H1 (cell line): ENCODE data around the gene CBFB. TPM values are rescaled to one million over a fixed set of nuclear protein-coding genes. Genes with fewer than 3 reads are reported as not detected.

Experiments
- CTCF ChIA-PET: fragments of 300-600 bp; sonication (Branson Sonifier 250); formaldehyde crosslinking; loops from one replicate; lab custom pipeline; 2021; ENCODE audit not compliant: partially characterized antibody; lab: Charles Lee
- POLR2A ChIA-PET: fragments of 300-600 bp; sonication (Branson Sonifier 250); formaldehyde crosslinking; loops from one replicate; lab custom pipeline; 2021; ENCODE audit warnings: inconsistent platforms; ENCODE audit not compliant: partially characterized antibody; lab: Charles Lee
- DNase-seq, 2 experiments: peaks; one replicate each; pipeline versions ENCODE4 v3.0.0 to v3.0.0-alpha.2; 2010 to 2022; ENCODE audit warnings: low spot score in 2 of 2, low read depth in 1 of 2, mixed read lengths in 1 of 2
- FAIRE-seq: peaks from 2 replicates; lab custom pipeline; 2011; peaks lifted over from hg19 to GRCh38; lab: Jason Lieb, UNC
- H2AFZ ChIP-seq: 2 replicates; pipeline ENCODE4 v1.8.1; 2012; ENCODE audit warnings: low read length, inconsistent platforms
- H2AK5ac ChIP-seq: 2 replicates; pipeline ENCODE4 v1.6.1; 2013; ENCODE audit warnings: low read depth, low read length
- H2BK120ac ChIP-seq: replicated peaks from 2 replicates; pipeline ENCODE3; 2013; ENCODE audit warnings: low read depth, low read length, inconsistent platforms
- H2BK12ac ChIP-seq: 2 replicates; pipeline ENCODE4 v1.6.1; 2013; ENCODE audit warnings: low read depth, low read length
- H2BK15ac ChIP-seq: 2 replicates; pipeline ENCODE4 v1.6.1; 2013; ENCODE audit warnings: low read length
- H2BK20ac ChIP-seq: 2 replicates; pipeline ENCODE4 v1.6.1; 2013; ENCODE audit warnings: low read length
- H2BK5ac ChIP-seq: 2 replicates; pipeline ENCODE4 v1.6.1; 2013; ENCODE audit warnings: low read depth, low read length
- H3K14ac ChIP-seq: 2 replicates; pipeline ENCODE4 v1.6.1; 2013; ENCODE audit warnings: inconsistent platforms; ENCODE audit not compliant: insufficient read length
- H3K18ac ChIP-seq: 2 replicates; pipeline ENCODE4 v1.6.1; 2013; ENCODE audit warnings: low read length; ENCODE audit errors: extremely low read depth
- H3K23ac ChIP-seq: 2 replicates; pipeline ENCODE4 v1.6.1; 2013; ENCODE audit warnings: inconsistent platforms; ENCODE audit not compliant: insufficient read length
- H3K23me2 ChIP-seq: 2 replicates; pipeline ENCODE4 v1.6.1; 2013; ENCODE audit warnings: low read depth, low read length
- H3K27ac ChIP-seq: 2 replicates; pipeline ENCODE4 v1.6.1; 2011; ENCODE audit warnings: low read depth, low read length, inconsistent platforms
- H3K27me3 ChIP-seq, 4 experiments: replicated peaks in 1 of 4; 1 replicate in 1 of 4; 2 replicates in 3 of 4; pipeline versions ENCODE4 v1.6.1 to v1.8.1; 2011 to 2013; ENCODE audit warnings: low read length in 3 of 4, mild to moderate bottlenecking in 3 of 4, inconsistent platforms in 2 of 4, mixed read lengths in 2 of 4, moderate library complexity in 1 of 4; ENCODE audit not compliant: control insufficient read depth in 3 of 4, insufficient read depth in 3 of 4; ENCODE audit errors: extremely low read depth in 1 of 4
- H3K36me3 ChIP-seq, 4 experiments: 2 replicates each; pipeline versions ENCODE4 v1.6.1 to v1.8.1; 2011 to 2013; ENCODE audit warnings: mild to moderate bottlenecking in 4 of 4, low read length in 3 of 4, moderate library complexity in 2 of 4, control low read depth in 1 of 4, inconsistent platforms in 1 of 4; ENCODE audit not compliant: insufficient read depth in 4 of 4, control insufficient read depth in 2 of 4
- H3K4ac ChIP-seq: replicated peaks from 2 replicates; pipeline ENCODE3; 2013; ENCODE audit warnings: low read length, low read depth, mixed read lengths, inconsistent platforms; ENCODE audit not compliant: insufficient read length
- H3K4me1 ChIP-seq, 4 experiments: replicated peaks in 1 of 4; 1 replicate in 1 of 4; 2 replicates in 3 of 4; pipeline versions ENCODE4 v1.6.1 to v1.8.1; 2011 to 2013; ENCODE audit warnings: low read length in 3 of 4, inconsistent platforms in 2 of 4, mixed read lengths in 1 of 4; ENCODE audit not compliant: insufficient read depth in 4 of 4, control insufficient read depth in 3 of 4
- H3K4me2 ChIP-seq, 2 experiments: 2 replicates each; pipeline versions ENCODE4 v1.6.1 to v1.8.1; 2011 to 2013; ENCODE audit warnings: low read depth in 2 of 2, low read length in 2 of 2, control low read depth in 1 of 2, inconsistent platforms in 1 of 2, mild to moderate bottlenecking in 1 of 2; ENCODE audit not compliant: insufficient read depth in 1 of 2
- H3K4me3 ChIP-seq, 4 experiments: fragments of 200-600, 300-600 bp in 1 of 4; sonication (generic), shearing (Covaris generic), sonication (Bioruptor Twin) in 1 of 4; 2 replicates each; pipeline versions ENCODE4 v1.5.1 to v1.8.1; 2011 to 2016; ENCODE audit warnings: low read length in 4 of 4, low read depth in 3 of 4, control low read depth in 2 of 4, inconsistent platforms in 2 of 4, mild to moderate bottlenecking in 2 of 4, mixed read lengths in 1 of 4, moderate library complexity in 1 of 4; ENCODE audit not compliant: insufficient read depth in 2 of 4; ENCODE audit errors: extremely low read depth in 1 of 4
- H3K56ac ChIP-seq: replicated peaks from 2 replicates; pipeline ENCODE3; 2013; ENCODE audit warnings: low read depth, mild to moderate bottlenecking, mixed read lengths, low read length, inconsistent platforms; ENCODE audit not compliant: insufficient read length
- H3K79me1 ChIP-seq: 2 replicates; pipeline ENCODE4 v1.6.1; 2013; ENCODE audit warnings: low read depth, low read length, control low read depth
- H3K79me2 ChIP-seq, 2 experiments: 2 replicates each; pipeline versions ENCODE4 v1.6.1 to v1.8.1; 2012 to 2013; ENCODE audit warnings: low read length in 2 of 2, mild to moderate bottlenecking in 2 of 2, inconsistent platforms in 1 of 2; ENCODE audit not compliant: insufficient read depth in 2 of 2, control insufficient read depth in 1 of 2
- H3K9ac ChIP-seq, 4 experiments: replicated peaks in 1 of 4; 1 replicate in 1 of 4; 2 replicates in 3 of 4; pipeline versions ENCODE4 v1.6.1 to v1.8.1; 2011 to 2013; ENCODE audit warnings: low read depth in 3 of 4, low read length in 3 of 4, control low read depth in 2 of 4, mild to moderate bottlenecking in 2 of 4, moderate library complexity in 2 of 4, inconsistent platforms in 1 of 4; ENCODE audit errors: extremely low read depth in 1 of 4
- H3K9me3 ChIP-seq, 2 experiments: 2 replicates each; pipeline versions ENCODE4 v1.6.1 to v1.8.1; 2012 to 2013; ENCODE audit warnings: mild to moderate bottlenecking in 2 of 2, moderate library complexity in 2 of 2, control low read depth in 1 of 2, inconsistent platforms in 1 of 2, low read depth in 1 of 2, low read length in 1 of 2, mixed read lengths in 1 of 2; ENCODE audit not compliant: insufficient read depth in 2 of 2
- H4K20me1 ChIP-seq, 2 experiments: replicated peaks in 1 of 2; 2 replicates each; pipeline versions ENCODE3 to v1.8.1; 2011 to 2013; ENCODE audit warnings: inconsistent platforms in 2 of 2, low read length in 2 of 2, mild to moderate bottlenecking in 1 of 2; ENCODE audit not compliant: insufficient read depth in 2 of 2, control insufficient read depth in 1 of 2
- H4K5ac ChIP-seq: 2 replicates; pipeline ENCODE4 v1.6.1; 2013; ENCODE audit warnings: low read length, low read depth, mixed read lengths, inconsistent platforms; ENCODE audit not compliant: insufficient read length
- H4K8ac ChIP-seq: 2 replicates; pipeline ENCODE4 v1.8.0; 2013; ENCODE audit warnings: mild to moderate bottlenecking, moderate library complexity, low read length, inconsistent platforms; ENCODE audit not compliant: insufficient read depth; ENCODE audit errors: extremely low read depth
- H4K91ac ChIP-seq: replicated peaks from 2 replicates; pipeline ENCODE3; 2013; ENCODE audit warnings: low read length, mixed read lengths, inconsistent platforms; ENCODE audit not compliant: insufficient read length
- BRCA1 ChIP-seq: IDR thresholded peaks from 2 replicates; pipeline ENCODE4 v1.6.1; 2012; ENCODE audit warnings: low read depth, low read length, improper control_type of control experiment
- CEBPB ChIP-seq: IDR thresholded peaks from 2 replicates; pipeline ENCODE4 v1.6.1; 2012; ENCODE audit warnings: low read depth, low read length
- EP300 ChIP-seq, 2 experiments: IDR thresholded peaks; 1 replicate in 1 of 2; 2 replicates in 1 of 2; pipeline ENCODE4 v1.6.1; 2011 to 2012; ENCODE audit warnings: low read depth in 2 of 2, low read length in 2 of 2, mild to moderate bottlenecking in 2 of 2, borderline replicate concordance in 1 of 2, inconsistent platforms in 1 of 2, moderate library complexity in 1 of 2
- HDAC2 ChIP-seq, 2 experiments: fragments of 300-600 bp in 1 of 2; sonication (generic) in 1 of 2; IDR thresholded peaks; 2 replicates each; pipeline ENCODE4 v1.6.1; 2011 to 2012; ENCODE audit warnings: low read depth in 2 of 2, low read length in 2 of 2, mild to moderate bottlenecking in 2 of 2, moderate library complexity in 2 of 2, borderline replicate concordance in 1 of 2, inconsistent platforms in 1 of 2
- KDM4A ChIP-seq: IDR thresholded peaks from one replicate; pipeline ENCODE4 v1.7.1; 2012; ENCODE audit warnings: low read depth, mild to moderate bottlenecking, moderate library complexity, low read length, inconsistent platforms; ENCODE audit not compliant: severe bottlenecking
- MAFK ChIP-seq: IDR thresholded peaks from 2 replicates; pipeline ENCODE4 v1.6.1; 2012; ENCODE audit warnings: low read depth, mild to moderate bottlenecking, improper control_type of control experiment, low read length
- SIN3A ChIP-seq, 2 experiments: IDR thresholded peaks in 1 of 2; conservative IDR thresholded peaks in 1 of 2; 2 replicates each; pipeline ENCODE4 v1.6.1; 2011 to 2012; ENCODE audit warnings: low read length in 2 of 2, improper control_type of control experiment in 1 of 2, low read depth in 1 of 2, mild to moderate bottlenecking in 1 of 2
- SUZ12 ChIP-seq: fragments of 200-600 bp; sonication (generic); IDR thresholded peaks from 2 replicates; pipeline ENCODE4 v1.6.1; 2012; ENCODE audit warnings: mild to moderate bottlenecking, inconsistent platforms, low read length, moderate library complexity, mixed read lengths
- TAF1 ChIP-seq: IDR thresholded peaks from 2 replicates; pipeline ENCODE4 v1.6.1; 2011; ENCODE audit warnings: mild to moderate bottlenecking, low read depth, low read length
- TAF7 ChIP-seq: optimal IDR thresholded peaks from 2 replicates; pipeline ENCODE3; 2011; ENCODE audit warnings: low read depth, mild to moderate bottlenecking, inconsistent platforms, low read length, moderate library complexity, borderline replicate concordance
- WGBS, 2 experiments: shearing (Covaris generic) in 1 of 2; methylation state at CpG; one replicate each; pipeline versions ENCODE4 v1.1.6 to v1.1.7; 2013 to 2015; ENCODE audit warnings: low lambda C conversion rate in 2 of 2, mixed read lengths in 2 of 2, inconsistent platforms in 1 of 2, low coverage in 1 of 2, missing lambda C conversion rate in 1 of 2; ENCODE audit not compliant: insufficient replicate concordance in 2 of 2, insufficient coverage in 1 of 2, insufficient read length in 1 of 2; ENCODE audit errors: extremely low coverage in 1 of 2, missing lambda C conversion rate in 1 of 2; 5-methylcytosine and 5-hydroxymethylcytosine counted together
- polyA plus RNA-seq, 7 experiments: library from polyadenylated mRNA; depleted of rRNA in 3 of 7; stranded (reverse) in 5 of 7; unstranded in 2 of 7; fragments of >200 nt in 5 of 7; fragments of 200-250 nt in 2 of 7; gene quantifications; 1 replicate in 5 of 7; 2 replicates in 1 of 7; 4 replicates in 1 of 7; pipeline versions ENCODE4 v1.2.1 to v1.2.3, GENCODE V29; 2011 to 2013; ENCODE audit warnings: missing spikeins in 2 of 7, mixed read lengths in 2 of 7
- total RNA-seq: library from RNA; stranded (reverse); fragmentation: NEBNext Ultra II Directional; extraction: Animal tissue kit (Norgen Biotek cat#: 25700); gene quantifications from 2 replicates; pipeline ENCODE4 v1.2.1, GENCODE V29; 2021

CBFB gene
- total and polyA plus RNA-seq, 2 of the 8 experiments (the other 6 are each of a cell fraction or from before 2014, with no cell fraction given) = 11.5 to 31.6 TPM

DNA sequence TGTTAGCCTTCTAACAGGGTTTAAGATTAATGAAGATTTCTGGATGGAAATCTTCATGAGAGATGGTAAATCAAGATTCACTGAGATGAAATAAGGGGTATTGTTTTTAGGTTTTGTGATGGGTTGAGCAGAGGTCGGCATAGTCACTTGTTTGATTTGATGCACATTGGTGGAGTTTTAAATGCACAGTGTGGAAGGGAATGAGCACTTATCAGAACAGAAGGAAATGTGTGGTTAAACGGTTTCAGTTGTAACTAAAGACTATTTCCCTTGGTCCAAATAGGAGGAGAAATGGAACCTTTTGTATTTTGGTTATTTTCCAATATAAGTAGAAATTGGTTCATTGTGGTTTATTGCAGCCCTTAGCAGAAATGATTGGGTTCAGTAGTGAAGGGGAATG is 34.1 kb downstream of the CBFB start:
- no peak overlapping the region for H3K9ac ChIP-seq
- no peak overlapping the region for H4K91ac ChIP-seq
- H3K36me3 ChIP-seq = peaks cover 0 to 4% (median 1%) of the 10 kb centered on the region in 4 experiments; a peak in 3 of 8 replicates
- H2BK20ac ChIP-seq = no peak overlapping the region
- TF ChIP-seq TAF7 = no peak
- TF ChIP-seq HDAC2 (IDR thresholded peaks at IDR 0.05; ENCODE audit: borderline replicate concordance in 1 of 2, low read depth in 2 of 2, low read length in 2 of 2) = no peak
- no peak for TF ChIP-seq KDM4A
- TF ChIP-seq TAF1 = no peak
- no peak for TF ChIP-seq MAFK
- no peak for TF ChIP-seq SUZ12
- TF ChIP-seq BRCA1 = no peak
- no peak for TF ChIP-seq CEBPB
- TF ChIP-seq SIN3A (conservative IDR thresholded peaks at IDR 0.05 in 1 of 2, IDR thresholded peaks at IDR 0.05 in 1 of 2; ENCODE audit: low read depth in 1 of 2, low read length in 2 of 2) = no peak
- no peak for TF ChIP-seq EP300 (IDR thresholded peaks at IDR 0.05; ENCODE audit: borderline replicate concordance in 1 of 2, low read depth in 2 of 2, low read length in 2 of 2)
- H2AFZ ChIP-seq = no peak overlapping the region
- H3K9me3 ChIP-seq = no peaks in the 10 kb centered on the region
- no peak overlapping the region for H3K56ac ChIP-seq
- H3K79me1 ChIP-seq = no peaks in the 10 kb centered on the region
- DNase-seq (no peak), FAIRE-seq (no peak)
- H3K27me3 ChIP-seq = no peaks in the 10 kb centered on the region
- no peak overlapping the region for H3K23ac ChIP-seq
- H4K20me1 ChIP-seq = no peaks in the 10 kb centered on the region
- no peak overlapping the region for H2BK12ac ChIP-seq
- POLR2A ChIA-PET = no interaction called here
- H3K79me2 ChIP-seq = no peaks in the 10 kb centered on the region; a peak in 1 of 4 replicates
- no peak overlapping the region for H3K4me2 ChIP-seq
- H3K14ac ChIP-seq = no peak overlapping the region
- no peak overlapping the region for H3K4me3 ChIP-seq
- no peaks in the 10 kb centered on the region for H3K4me1 ChIP-seq
- H3K27ac ChIP-seq = no peak overlapping the region
- 85% methylated on average over 2 of the region's 2 CpGs; no CpG with 5 or more reads in 1 of the 2 experiments for WGBS, 2 experiments
- no peak overlapping the region for H4K5ac ChIP-seq
- H4K8ac ChIP-seq = no peak overlapping the region
- no peak overlapping the region for H2AK5ac ChIP-seq
- H3K4ac ChIP-seq = no peak overlapping the region
- H2BK15ac ChIP-seq = no peak overlapping the region
- no peak overlapping the region for H3K18ac ChIP-seq
- no peaks in the 10 kb centered on the region for H3K23me2 ChIP-seq
- no peak overlapping the region for H2BK5ac ChIP-seq
- CTCF ChIA-PET = interaction anchor here (1.0 kb wide), 2 partner anchors 11 to 43 kb away, joined by 3 read pairs; no protein-coding TSS in a partner anchor
- H2BK120ac ChIP-seq = no peak overlapping the region
